HG03575 (cell line): ENCODE data around the gene CTIF.

Experiments used
- ATAC-seq: cut with Tn5 transposase; IDR thresholded peaks from one replicate; pipeline ENCODE4 v1.9.1; 2021; ENCODE audit not compliant: unreplicated experiment, insufficient number of reproducible peaks, low FRiP score; ENCODE audit errors: extremely low read depth

The CTIF gene

DNA sequence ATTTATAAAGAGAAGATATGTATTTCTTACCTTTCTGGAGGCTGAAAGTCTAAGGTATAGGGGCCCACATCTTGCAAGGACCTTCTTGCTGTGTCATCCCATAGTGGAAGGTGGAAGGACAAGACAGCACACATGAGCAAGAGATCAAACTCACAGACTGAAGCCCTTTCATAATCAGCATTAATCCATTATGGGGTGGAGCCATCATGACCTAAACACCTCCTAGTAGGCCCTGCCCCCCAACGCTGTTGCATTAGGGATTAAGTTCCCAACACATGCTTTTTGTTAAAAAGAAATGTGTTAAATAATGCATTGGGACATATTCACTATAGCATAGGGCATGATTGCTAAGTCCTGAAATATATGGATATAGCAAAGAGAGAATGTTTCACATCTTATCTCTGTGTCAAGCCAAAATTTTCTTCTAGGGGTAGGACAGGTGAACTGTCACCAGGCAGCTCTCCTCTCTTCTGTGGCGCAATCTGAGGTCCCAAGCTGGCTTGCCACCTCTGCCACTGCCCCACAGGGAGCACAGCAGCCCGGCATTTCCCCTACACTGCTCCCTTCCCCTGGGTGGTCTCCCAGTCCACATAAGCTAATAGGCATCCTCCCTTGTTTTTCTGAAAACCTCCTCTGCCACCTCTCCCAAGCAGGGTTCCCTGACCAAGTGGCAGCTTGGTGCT lies 8.3 kb upstream of the CTIF start:
- ATAC-seq: no peak

DNA sequence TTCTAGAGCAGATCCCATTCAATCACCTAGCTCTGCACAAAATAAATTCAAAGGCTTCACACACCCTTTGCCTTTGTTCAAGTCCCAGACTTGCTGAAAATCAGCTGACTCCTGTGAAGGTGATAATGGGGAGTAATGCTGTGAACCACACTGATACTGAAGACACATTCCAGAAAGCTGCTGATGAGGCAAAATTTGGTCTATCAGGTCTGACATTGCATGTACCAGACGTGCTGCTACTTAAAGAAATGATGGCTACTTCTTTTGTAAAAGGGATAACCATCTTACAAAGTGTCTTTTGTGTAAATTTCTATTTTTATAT lies 7.8 kb upstream of the CTIF start:
- ATAC-seq: no peak

GRCh38 chr18:48531908-48532307 lies 6.9 kb upstream of the CTIF start:
- no peak for ATAC-seq

DNA sequence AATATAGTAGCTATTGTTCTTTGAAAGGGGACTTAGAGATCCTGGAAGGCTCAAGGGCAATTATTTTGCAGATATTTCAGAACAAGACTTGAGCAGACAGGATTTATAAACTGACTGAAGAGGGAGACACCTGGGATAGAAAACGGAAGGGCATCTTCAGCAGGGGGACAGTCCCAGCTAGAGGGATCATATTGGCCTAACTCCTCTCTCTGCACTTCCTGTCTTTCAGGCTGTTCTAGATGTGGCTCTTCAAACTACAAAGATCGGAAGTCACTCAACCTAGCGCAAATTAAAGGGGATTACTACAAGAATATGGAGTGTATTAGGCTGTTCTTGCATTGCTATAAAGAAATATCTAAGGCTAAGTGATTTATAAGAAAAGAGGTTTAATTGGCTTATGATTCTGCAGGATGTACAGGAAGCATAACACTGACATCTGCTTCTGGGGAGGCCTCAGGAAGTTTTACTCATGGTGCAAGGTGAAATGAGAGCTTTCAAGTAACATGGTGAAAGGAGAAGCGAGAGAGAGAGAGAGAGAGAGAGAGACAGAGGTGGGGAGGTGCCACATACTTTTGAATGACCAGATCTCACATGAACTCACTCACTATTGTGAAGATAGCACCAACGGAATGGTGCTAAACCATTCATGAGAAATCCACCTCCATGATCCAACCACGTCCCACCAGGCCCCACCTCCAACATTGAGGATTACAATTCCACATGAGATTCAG lies 5.3 kb upstream of the CTIF start:
- no peak for ATAC-seq

DNA sequence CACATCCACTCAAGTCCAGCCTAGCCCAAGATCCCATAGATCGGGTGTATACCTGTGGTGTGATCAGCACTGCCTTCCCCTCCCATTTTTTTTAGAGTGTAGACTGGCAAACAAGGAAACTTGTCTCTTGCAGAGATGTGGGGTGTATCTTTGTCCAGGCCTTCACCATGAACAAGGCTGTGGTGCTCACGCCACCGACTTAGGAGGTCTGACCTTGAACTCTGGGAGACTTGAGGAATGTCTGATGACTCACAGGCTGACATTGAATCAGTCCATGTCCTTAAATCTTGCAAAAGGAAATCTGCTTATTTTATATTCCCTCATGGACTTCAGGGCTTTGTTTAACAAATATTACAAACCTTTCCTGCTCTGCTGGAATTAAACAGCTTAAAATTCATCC lies 4.5 kb upstream of the CTIF start:
- no peak for ATAC-seq

GRCh38 chr18:48535956-48536355 lies 2.9 kb upstream of the CTIF start:
- ATAC-seq: no peak

DNA sequence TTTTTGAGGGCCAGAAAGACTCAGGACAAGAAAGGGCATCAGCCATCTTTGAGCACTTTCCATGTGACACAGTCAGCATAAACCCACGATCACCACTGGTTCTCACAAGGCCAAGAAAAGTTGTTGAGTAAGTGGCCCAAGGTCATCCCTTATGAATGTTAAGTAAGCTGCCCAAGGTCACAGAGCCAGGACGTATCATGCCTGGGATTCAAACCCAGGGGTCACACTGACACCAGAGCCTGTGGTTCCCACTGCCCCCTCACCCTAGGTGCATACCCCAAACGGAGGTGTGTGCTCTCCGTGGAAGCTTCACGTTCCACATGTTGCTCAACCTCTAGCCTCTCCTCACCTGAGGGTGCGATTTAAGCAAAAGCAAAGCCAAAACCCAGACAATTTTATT lies 2.3 kb upstream of the CTIF start:
- no peak for ATAC-seq

DNA sequence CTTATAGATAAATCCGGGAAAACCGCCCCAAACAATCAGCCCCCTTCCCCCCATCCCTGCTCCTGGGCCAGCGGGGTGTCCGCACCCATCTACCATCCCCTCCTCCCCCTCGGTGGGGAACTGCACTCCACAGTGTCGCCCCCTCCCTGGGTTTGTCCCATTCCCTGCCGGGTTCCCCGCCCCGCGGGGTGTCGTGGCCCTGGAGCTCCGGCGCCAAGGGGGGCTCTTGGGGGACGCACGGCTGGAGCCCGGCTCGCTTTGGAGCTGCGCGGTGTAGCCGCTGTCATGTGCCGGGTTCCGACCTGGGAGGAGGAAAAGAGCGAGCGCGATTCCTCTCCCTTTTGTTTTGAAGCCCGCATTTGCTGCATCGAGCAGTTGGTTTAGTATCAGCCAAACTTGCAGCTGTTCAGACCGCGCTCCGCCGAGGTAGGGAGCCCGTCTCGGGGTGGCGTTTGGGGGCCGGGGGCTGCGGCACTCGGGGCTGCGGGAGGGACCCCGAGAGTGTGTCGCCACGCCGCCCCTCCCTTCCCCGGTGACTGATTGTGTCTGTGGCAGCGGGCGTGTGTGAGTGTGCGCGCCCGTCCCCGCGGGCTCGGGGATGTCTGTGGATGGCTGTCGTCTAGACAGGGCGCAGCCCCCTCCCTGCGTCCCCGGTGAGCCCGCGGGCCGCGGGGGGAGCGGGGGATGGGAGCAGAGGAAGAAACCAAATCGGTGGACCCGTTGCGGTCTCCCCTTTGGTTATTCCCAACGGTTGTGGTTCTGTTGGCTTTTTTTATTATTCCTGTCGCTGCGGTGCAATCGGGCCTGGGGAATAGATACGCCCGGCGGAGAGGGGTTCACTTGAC lies 797 bp downstream of the CTIF start:
- no peak for ATAC-seq

DNA sequence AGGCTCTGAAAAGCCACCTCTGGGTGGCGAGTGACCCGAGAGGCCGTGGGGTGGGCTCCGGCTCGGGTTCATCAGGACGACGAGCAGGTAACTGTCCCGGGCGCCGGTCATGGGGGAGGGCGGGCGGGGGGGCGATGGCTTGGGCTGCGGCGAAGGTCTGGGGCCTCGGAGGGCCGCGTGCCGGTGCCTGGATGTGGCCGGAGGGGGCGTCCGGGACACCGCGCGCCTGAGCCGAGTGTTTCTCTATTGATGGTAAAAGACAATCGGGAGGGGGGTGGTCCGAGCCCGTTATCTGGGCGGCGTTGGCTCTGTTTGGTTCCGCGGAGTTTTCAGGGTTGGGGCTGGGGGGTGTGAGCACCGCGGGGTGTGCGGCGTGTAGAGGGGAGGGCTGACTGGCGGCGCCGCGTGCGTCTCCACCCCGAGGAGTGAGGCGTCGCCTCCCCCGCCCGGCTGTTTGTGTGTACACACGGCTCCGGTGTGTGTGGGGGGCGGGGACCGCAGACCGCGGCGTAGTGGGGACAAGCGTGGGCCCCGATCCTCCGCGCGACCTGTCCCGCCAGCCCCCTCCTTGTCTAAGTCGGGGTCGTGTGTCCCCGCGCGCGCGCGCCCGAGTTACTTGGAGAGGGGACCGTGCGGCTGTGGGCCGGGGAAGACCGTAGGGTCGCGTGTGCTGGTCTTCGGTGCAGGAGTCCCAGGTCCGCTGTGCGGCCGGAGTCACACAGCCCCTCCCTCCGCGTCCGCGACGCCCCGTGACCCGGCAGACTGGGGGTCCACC lies 1.6 kb downstream of the CTIF start:
- ATAC-seq: no peak

DNA sequence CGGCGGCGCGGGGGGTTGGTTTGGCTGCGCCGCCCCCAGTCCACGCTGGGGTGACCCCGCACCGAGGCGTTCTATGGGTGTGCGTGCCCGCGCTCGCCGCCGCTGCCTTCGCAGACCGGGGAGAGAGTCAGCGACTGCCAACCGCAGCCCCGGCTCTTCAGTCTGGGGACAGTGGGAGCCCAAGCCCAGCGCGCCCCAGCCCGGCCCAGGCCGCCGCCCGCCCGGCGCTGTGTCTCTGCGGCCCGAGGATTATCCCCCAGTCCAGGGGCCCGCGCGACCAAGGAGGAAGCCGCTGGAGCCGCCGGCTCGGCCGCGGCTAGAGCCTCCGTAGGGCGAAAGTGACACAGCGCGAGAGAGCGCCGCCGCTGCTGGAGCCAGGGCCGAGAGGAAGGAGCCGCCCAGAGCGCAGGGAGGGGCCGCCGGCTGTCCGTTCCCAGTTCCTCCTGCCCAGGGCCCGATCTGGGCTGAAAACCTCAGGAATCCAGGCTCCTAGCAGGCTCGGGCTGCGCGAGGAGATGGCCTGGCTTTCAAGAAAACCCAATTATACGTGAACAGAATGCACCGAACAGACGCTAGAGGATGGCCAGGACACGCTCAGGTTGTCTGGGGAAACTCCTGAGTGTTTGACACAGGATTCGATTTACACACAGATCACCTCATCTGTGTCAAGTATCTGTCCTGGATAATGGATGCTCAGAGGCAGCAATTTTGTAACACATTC lies 2.4 kb downstream of the CTIF start:
- no peak for ATAC-seq

- no peak for ATAC-seq
Observed at GRCh38 chr18:48541747-48542400, 3.0 kb downstream of the CTIF start.

GRCh38 chr18:48542513-48543181 lies 3.8 kb downstream of the CTIF start:
- ATAC-seq: no peak

GRCh38 chr18:48543228-48543627 lies 4.4 kb downstream of the CTIF start:
- no peak for ATAC-seq

DNA sequence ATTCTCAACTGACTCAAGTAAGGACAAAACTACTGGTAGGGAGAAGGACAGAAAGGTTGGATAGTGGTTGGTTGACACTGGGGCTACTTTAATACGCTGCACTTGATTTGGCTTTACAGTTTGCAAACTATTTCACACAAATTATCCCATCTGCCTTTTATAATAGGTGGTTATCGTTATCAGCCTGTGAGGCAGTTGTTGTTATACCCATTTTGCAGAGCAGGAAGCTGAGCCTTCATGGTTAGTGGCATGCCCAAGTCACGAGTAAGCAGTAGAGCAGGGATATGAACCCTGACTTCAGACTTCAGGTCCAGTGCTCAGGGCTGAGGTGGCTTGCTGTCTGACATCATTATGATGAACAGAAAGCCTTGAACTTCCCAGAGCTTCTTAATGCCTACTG lies 5.3 kb downstream of the CTIF start:
- ATAC-seq: no peak

GRCh38 chr18:48544661-48545415 lies 6.0 kb downstream of the CTIF start:
- ATAC-seq: no peak

- no peak for ATAC-seq
Observed at GRCh38 chr18:48545757-48546321, 7.0 kb downstream of the CTIF start.

DNA sequence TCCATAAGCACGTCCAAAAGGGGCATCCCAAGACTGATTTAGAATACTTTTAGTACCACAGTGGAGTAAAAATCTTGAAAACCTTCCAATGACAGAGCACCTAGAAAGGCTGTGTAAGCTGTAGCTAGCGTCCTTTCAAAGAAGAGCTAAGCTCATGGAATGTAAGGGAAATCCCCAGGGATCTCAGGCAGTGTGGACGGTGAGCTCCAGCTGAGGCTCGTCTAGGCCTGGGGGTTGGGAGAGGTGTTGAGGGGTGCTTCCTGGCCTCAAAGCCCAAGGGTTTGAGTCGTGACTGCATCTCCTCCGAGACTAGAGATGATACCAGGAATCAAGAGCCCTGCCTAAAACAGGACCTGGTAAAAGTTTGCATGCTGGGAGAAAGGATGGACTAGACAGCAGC lies 7.6 kb downstream of the CTIF start:
- no peak for ATAC-seq
